Measurements from ENCODE around the gene TRIM14. TPM values are rescaled to one million over a fixed set of nuclear protein-coding genes. Genes with fewer than 3 reads are reported as not detected.

Gene TRIM14
- total and polyA plus RNA-seq, 2 of the 4 experiments (the other 2 are of a cell fraction), result 3.0 to 8.5 TPM

GRCh38 chr9:98146101-98146991 lies 27.3 kb upstream of the TRIM14 start:
- Histone ChIP-seq H3K4me2 (ENCODE audit: low read depth, low read length) (no peak overlapping the region), H4K8ac (ENCODE audit: low read depth in 2 of 2, low read length in 2 of 2) (no peak overlapping the region), H3K18ac (ENCODE audit: low read depth, low read length) (no peak overlapping the region), H4K91ac (ENCODE audit: insufficient read depth, low read depth, low read length) (no peak overlapping the region), H3K14ac (replicated peaks; ENCODE audit: low read depth, low read length) (no peak overlapping the region), H3K9me1 (ENCODE audit: insufficient read depth, low read length) (no peaks in the 10 kb centered on the region; the same call in 1 of the 2 replicates), H3K79me1 (ENCODE audit: low read depth in 1 of 2, low read length in 2 of 2) (no peaks in the 10 kb centered on the region), H3K36me3 (ENCODE audit: control insufficient read depth, insufficient read depth, low read length) (no peaks in the 10 kb centered on the region), H3K4me3 (ENCODE audit: insufficient read depth, low read depth, low read length) (no peak overlapping the region), H2BK120ac (ENCODE audit: low read depth, low read length) (no peak overlapping the region), H3K9ac (ENCODE audit: low read depth, low read length) (no peak overlapping the region), H2BK15ac (ENCODE audit: low read depth, low read length) (no peak overlapping the region), H3K9me3 (ENCODE audit: control insufficient read depth, insufficient read depth, low read length) (no peaks in the 10 kb centered on the region), H4K20me1 (ENCODE audit: insufficient read depth, low read length) (no peaks in the 10 kb centered on the region), H2BK20ac (ENCODE audit: low read depth, low read length) (no peak overlapping the region), H3K27ac (ENCODE audit: insufficient read depth, low read length) (no peak overlapping the region), H3K56ac (ENCODE audit: extremely low read depth, insufficient read depth, low read length) (no peak overlapping the region), H2BK5ac (ENCODE audit: low read depth, low read length, poor library complexity, severe bottlenecking) (no peak overlapping the region), H2AK5ac (ENCODE audit: low read depth, low read length) (no peak overlapping the region), H2AK9ac (replicated peaks; ENCODE audit: low read depth, low read length, poor library complexity) (no peak overlapping the region), H3K23ac (ENCODE audit: low read depth, low read length) (no peak overlapping the region), H3K4ac (ENCODE audit: low read depth, low read length) (no peak overlapping the region), H3K27me3 (ENCODE audit: control insufficient read depth, insufficient read depth, low read length) (0 out of 2 replicates have a peak, but pooled peaks cover 2% of the 10 kb centered on the region), H4K5ac (ENCODE audit: low read depth, low read length) (no peak overlapping the region; the same call in 1 of the 2 replicates), H2AFZ (replicated peaks; ENCODE audit: low read length, poor library complexity) (peak overlapping the region; percentile 53), H3K4me1 (ENCODE audit: control insufficient read depth, insufficient read depth, low read length) (peaks cover 6% of the 10 kb centered on the region; the same call in 1 of the 2 replicates)
- peak; percentile 27 for DNase-seq
- ChIA-PET CTCF (no interaction called here), POLR2A (ENCODE audit: unreplicated experiment) (interaction anchor here (1.0 kb wide), 1 partner anchor 9 kb away, joined by 3 read pairs; no protein-coding TSS in a partner anchor)
- intact Hi-C loops (cut with micrococcal nuclease), result no loop called here
- BruUV-seq (replicated peaks), result no TSS peak
- in situ Hi-C loops (cut with MboI; ENCODE audit: low sequenced_read_pairs), result no loop called here
- ATAC-seq (ENCODE audit: low read depth), result peak; percentile 76
- dilution Hi-C loops (cut with HindIII; ENCODE audit: low sequenced_read_pairs, unreplicated experiment), result no loop called here
- TF ChIP-seq CEBPB (IDR thresholded peaks at IDR 0.05; ENCODE audit: low read depth, low read length) (peak; percentile 91), MAFK (IDR thresholded peaks at IDR 0.05; ENCODE audit: low read depth, low read length) (no peak)
- 67% methylated on average over 3 of the region's 7 CpGs; no CpG with 5 or more reads in 1 of the 2 experiments for WGBS, 2 experiments (ENCODE audit: extremely low coverage in 2 of 2, insufficient read length in 1 of 2)

Measured in IMR-90 (cell line).